ENCODE results near the gene CDC42BPG. TPM values are rescaled to one million over a fixed set of nuclear protein-coding genes. Genes with fewer than 3 reads are reported as not detected.

CDC42BPG gene
- total RNA-seq, 3 donors from 2014 or later, result 5.9 to 14.9 TPM; not detected in 1

GRCh38 chr11:64789331-64790204 is 54.9 kb downstream of the CDC42BPG start:
- Histone ChIP-seq H3K4me3 (no peak overlapping the region), H3K4me1 (no peaks in the 10 kb centered on the region), H3K27me3 (no peaks in the 10 kb centered on the region), H3K9me3 (no peaks in the 10 kb centered on the region), H3K27ac (no peak overlapping the region), H3K36me3 (no peaks in the 10 kb centered on the region)
- no peak for DNase-seq (ENCODE audit: low spot score in 2 of 2)
- TF ChIP-seq, protein P1, sequence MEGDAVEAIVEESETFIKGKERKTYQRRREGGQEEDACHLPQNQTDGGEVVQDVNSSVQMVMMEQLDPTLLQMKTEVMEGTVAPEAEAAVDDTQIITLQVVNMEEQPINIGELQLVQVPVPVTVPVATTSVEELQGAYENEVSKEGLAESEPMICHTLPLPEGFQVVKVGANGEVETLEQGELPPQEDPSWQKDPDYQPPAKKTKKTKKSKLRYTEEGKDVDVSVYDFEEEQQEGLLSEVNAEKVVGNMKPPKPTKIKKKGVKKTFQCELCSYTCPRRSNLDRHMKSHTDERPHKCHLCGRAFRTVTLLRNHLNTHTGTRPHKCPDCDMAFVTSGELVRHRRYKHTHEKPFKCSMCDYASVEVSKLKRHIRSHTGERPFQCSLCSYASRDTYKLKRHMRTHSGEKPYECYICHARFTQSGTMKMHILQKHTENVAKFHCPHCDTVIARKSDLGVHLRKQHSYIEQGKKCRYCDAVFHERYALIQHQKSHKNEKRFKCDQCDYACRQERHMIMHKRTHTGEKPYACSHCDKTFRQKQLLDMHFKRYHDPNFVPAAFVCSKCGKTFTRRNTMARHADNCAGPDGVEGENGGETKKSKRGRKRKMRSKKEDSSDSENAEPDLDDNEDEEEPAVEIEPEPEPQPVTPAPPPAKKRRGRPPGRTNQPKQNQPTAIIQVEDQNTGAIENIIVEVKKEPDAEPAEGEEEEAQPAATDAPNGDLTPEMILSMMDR (IDR thresholded peaks at IDR 0.05), result no peak
- TF ChIP-seq POLR2AphosphoS5 (IDR thresholded peaks at IDR 0.05), result no peak
- intact Hi-C loops (cut with DNase I; ENCODE audit: low total_unique reads), result no loop called here

DNA sequence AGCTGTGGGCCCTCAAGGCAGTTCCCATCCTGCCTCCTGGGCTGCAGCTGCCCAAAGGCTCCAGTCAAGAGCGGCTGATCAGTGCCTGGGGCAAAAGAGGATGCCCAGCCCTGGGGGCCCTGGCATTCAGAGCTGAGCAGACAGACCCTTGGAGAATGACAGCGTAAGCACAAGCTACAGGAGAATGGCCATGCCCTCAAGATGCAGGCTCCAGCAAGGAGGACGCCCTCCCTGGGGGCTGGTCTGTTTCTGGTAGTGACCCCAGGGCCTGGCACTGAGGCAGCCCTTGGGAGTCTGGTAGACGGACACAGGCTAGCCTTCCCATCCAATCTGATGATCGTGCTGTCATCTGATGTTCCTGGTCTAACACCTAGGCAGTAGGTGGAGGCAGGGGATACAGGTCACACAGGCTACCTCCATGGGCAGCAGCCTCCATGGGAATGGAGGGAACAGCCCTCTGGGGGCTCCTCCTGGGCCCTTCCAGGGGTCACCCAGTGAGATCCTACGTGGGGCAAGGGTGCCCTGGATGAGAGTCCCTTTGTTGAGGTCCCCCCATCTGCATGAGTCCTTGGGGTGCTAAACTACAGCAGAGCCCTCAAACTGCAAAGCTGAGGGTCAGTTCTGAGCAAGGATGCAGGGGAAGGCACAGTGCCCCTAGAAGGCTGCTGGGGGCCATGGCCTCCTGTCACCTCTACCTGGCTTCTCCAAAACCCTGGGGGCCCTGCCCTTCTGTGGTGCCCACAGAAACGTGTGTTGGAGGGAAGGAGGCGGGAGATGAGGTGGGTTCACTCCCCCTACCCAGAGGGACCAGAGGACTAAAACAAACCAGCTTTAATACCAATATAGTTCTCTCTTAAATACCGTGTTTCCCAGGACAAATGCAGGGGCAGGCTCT is 55.9 kb downstream of the CDC42BPG start:
- Histone ChIP-seq H3K9me3 (no peaks in the 10 kb centered on the region), H3K4me1 (no peaks in the 10 kb centered on the region), H3K36me3 (no peaks in the 10 kb centered on the region), H3K27me3 (no peaks in the 10 kb centered on the region), H3K27ac (no peak overlapping the region), H3K4me3 (no peak overlapping the region)
- TF ChIP-seq POLR2A (IDR thresholded peaks at IDR 0.05), result no peak
- TF ChIP-seq, protein P1 (IDR thresholded peaks at IDR 0.05), result no peak
- no peak for TF ChIP-seq POLR2AphosphoS5 (IDR thresholded peaks at IDR 0.05)
- intact Hi-C loops (cut with DNase I; ENCODE audit: low total_unique reads), result no loop called here
- no peak for DNase-seq (ENCODE audit: low spot score in 2 of 2)

DNA sequence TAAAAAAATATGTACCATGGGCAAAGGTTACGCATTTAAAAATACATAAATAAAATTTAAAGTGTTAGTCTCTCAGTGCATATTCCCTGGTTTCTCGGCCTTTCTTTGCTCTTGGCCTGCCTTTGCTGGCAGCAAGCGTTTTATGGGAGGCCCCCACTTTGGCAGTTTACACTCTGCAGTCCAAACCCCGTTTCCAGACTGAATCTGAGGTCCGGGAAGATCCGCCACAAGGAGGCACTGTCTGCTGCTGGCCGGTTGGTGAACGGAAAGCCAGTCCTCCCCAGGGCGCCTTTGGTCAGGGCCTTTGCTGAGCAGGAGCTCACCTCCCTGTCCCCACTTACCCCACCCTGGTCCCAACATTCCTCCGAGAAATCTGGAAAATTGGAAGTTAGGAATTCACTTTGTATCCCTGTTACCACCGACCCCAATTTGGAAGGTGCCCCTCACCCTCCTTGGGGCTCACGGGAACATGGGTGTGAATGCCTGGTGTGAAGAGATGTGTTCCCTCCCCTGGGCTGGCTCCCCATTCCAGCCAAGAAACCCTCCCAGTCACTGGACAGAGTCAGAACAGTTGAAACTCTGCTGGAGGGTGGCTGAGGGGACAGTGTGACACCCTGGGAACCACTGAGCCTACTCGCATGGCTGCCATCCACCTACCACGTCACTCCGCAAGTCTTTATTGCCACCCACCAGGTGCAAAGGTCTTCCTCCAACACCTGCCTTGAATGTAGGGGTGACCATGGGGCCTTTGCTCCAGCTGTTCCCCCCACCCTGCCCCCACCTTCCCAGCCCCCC is 56.7 kb downstream of the CDC42BPG start:
- H3K36me3 ChIP-seq, result no peaks in the 10 kb centered on the region
- intact Hi-C loops (cut with DNase I; ENCODE audit: low total_unique reads), result no loop called here
- H3K4me3 ChIP-seq, result no peak overlapping the region
- TF ChIP-seq, protein P1 (IDR thresholded peaks at IDR 0.05), result peak; percentile 31 to 54 (median 44)
- no peak for TF ChIP-seq POLR2A (IDR thresholded peaks at IDR 0.05)
- TF ChIP-seq POLR2AphosphoS5 (IDR thresholded peaks at IDR 0.05), result no peak
- no peaks in the 10 kb centered on the region for H3K4me1 ChIP-seq
- H3K27me3 ChIP-seq, result no peaks in the 10 kb centered on the region
- no peak overlapping the region for H3K27ac ChIP-seq
- H3K9me3 ChIP-seq, result no peaks in the 10 kb centered on the region
- DNase-seq (ENCODE audit: low spot score in 2 of 2), result peak in 1 of 2 donors; percentile 58

GRCh38 chr11:64786308-64786707 is 58.1 kb downstream of the CDC42BPG start:
- Histone ChIP-seq H3K9me3 (no peaks in the 10 kb centered on the region), H3K27ac (no peak overlapping the region), H3K36me3 (no peaks in the 10 kb centered on the region), H3K4me3 (no peak overlapping the region), H3K4me1 (no peaks in the 10 kb centered on the region), H3K27me3 (no peaks in the 10 kb centered on the region)
- no peak for TF ChIP-seq POLR2A (IDR thresholded peaks at IDR 0.05)
- peak in 1 of 2 donors; percentile 31 for DNase-seq (ENCODE audit: low spot score in 2 of 2)
- intact Hi-C loops (cut with DNase I; ENCODE audit: low total_unique reads), result no loop called here

DNA sequence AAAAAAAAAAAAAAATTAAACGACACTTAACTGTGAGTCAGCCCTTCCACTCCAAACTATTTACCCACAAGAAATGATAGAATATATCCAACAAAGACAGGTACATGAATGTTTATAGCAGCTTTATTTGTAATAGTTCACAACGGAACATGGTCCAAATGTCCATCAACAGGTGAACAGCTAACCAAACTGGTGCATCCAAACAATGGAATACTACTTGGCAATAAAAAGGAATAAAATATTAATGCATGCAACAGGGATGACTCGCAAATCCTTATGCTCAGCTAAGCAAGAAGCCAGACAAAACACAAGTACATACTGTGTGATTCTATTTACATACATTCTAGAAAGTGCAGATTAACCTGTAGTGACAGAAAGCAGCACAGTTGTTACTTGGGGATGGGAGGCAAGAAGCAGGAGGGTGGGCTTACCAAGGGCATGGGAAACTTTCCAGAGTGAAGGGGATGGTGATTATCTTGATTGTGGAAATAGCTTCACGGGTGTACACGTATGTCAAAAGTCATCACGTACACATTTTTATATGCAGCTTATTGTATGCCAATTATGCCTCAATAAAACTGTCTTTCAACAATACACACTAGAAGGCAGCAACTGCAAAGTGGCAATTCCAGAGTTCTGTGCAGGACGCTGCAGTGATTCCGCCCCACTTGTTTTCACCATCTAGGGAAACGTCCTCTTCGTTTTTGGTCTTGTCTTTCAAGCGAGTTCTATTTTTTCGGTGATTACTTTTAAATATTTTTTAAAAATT is 59.5 kb downstream of the CDC42BPG start:
- no peak for DNase-seq (ENCODE audit: low spot score in 2 of 2)
- Histone ChIP-seq H3K4me3 (no peak overlapping the region), H3K27me3 (no peaks in the 10 kb centered on the region), H3K9me3 (no peaks in the 10 kb centered on the region), H3K4me1 (no peaks in the 10 kb centered on the region), H3K27ac (no peak overlapping the region), H3K36me3 (no peaks in the 10 kb centered on the region)
- intact Hi-C loops (cut with DNase I; ENCODE audit: low total_unique reads), result no loop called here
- TF ChIP-seq POLR2AphosphoS5 (IDR thresholded peaks at IDR 0.05), result no peak

Data from breast epithelium (tissue), 4 donors.